ENCODE measurements around the gene STPG3. TPM values are rescaled to one million over a fixed set of nuclear protein-coding genes. Genes with fewer than 3 reads are reported as not detected.

STPG3 gene
- total RNA-seq, 1 donor from 2014 or later = not detected

DNA sequence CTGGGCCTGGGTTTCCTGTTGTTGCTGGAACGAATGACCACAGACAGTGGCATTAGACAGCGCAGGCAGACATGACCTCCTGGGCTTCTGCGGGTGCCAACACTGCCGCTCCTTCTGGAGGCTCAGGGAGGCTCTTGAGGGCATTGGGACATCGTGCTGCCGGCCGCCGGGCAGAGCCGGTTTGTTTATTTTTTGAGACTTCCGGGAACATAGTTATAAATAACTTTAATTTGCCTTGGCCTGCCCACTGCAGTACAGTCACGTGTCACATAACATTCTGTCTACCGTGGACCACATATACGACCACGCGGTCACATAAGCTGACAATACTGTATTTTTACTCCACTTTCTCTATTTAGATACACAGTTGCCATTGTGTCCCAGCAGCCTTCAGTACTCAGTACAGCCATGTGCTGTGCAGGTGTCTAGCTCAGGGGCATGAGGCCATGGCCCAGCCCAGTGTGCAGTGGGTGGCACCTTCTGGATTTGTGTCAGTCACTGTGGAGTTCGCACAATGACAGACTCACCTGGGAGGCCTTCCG, 18.2 kb downstream of the STPG3 start:
- Mint-ChIP-seq H3K4me1 (ENCODE audit: unreplicated experiment) (peaks cover under 1% of the 10 kb centered on the region), H3K27me3 (ENCODE audit: unreplicated experiment) (peaks cover 5% of the 10 kb centered on the region), H3K27ac (ENCODE audit: unreplicated experiment) (peak overlapping the region; percentile 62), H3K4me3 (ENCODE audit: unreplicated experiment) (peak overlapping the region; percentile 21), H3K9me3 (ENCODE audit: unreplicated experiment) (no peaks in the 10 kb centered on the region), H3K36me3 (ENCODE audit: low read depth, unreplicated experiment) (peaks cover 24% of the 10 kb centered on the region)
- DNase-seq (ENCODE audit: low spot score) = no peak
- TF ChIP-seq, protein P1, sequence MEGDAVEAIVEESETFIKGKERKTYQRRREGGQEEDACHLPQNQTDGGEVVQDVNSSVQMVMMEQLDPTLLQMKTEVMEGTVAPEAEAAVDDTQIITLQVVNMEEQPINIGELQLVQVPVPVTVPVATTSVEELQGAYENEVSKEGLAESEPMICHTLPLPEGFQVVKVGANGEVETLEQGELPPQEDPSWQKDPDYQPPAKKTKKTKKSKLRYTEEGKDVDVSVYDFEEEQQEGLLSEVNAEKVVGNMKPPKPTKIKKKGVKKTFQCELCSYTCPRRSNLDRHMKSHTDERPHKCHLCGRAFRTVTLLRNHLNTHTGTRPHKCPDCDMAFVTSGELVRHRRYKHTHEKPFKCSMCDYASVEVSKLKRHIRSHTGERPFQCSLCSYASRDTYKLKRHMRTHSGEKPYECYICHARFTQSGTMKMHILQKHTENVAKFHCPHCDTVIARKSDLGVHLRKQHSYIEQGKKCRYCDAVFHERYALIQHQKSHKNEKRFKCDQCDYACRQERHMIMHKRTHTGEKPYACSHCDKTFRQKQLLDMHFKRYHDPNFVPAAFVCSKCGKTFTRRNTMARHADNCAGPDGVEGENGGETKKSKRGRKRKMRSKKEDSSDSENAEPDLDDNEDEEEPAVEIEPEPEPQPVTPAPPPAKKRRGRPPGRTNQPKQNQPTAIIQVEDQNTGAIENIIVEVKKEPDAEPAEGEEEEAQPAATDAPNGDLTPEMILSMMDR (IDR thresholded peaks at IDR 0.05; ENCODE audit: unreplicated experiment) = no peak

GRCh38 chr9:137270929-137271695, 20.0 kb downstream of the STPG3 start:
- Mint-ChIP-seq H3K27me3 (ENCODE audit: unreplicated experiment) (peaks cover 10% of the 10 kb centered on the region), H3K4me3 (ENCODE audit: unreplicated experiment) (peak overlapping the region; percentile 56), H3K27ac (ENCODE audit: unreplicated experiment) (no peak overlapping the region), H3K4me1 (ENCODE audit: unreplicated experiment) (peaks cover 14% of the 10 kb centered on the region), H3K36me3 (ENCODE audit: low read depth, unreplicated experiment) (peaks cover 24% of the 10 kb centered on the region), H3K9me3 (ENCODE audit: unreplicated experiment) (no peaks in the 10 kb centered on the region)
- TF ChIP-seq, protein P1 (IDR thresholded peaks at IDR 0.05; ENCODE audit: unreplicated experiment) = no peak
- no peak for DNase-seq (ENCODE audit: low spot score)

- DNase-seq (ENCODE audit: low spot score) = no peak
- Mint-ChIP-seq H3K36me3 (ENCODE audit: low read depth, unreplicated experiment) (peaks cover 24% of the 10 kb centered on the region), H3K9me3 (ENCODE audit: unreplicated experiment) (no peaks in the 10 kb centered on the region), H3K27ac (ENCODE audit: unreplicated experiment) (no peak overlapping the region), H3K27me3 (ENCODE audit: unreplicated experiment) (peaks cover 10% of the 10 kb centered on the region), H3K4me3 (ENCODE audit: unreplicated experiment) (peak overlapping the region; percentile 56), H3K4me1 (ENCODE audit: unreplicated experiment) (peaks cover 16% of the 10 kb centered on the region)
- TF ChIP-seq, protein P1 (IDR thresholded peaks at IDR 0.05; ENCODE audit: unreplicated experiment) = no peak
Observed at GRCh38 chr9:137271696-137272076, 20.6 kb downstream of the STPG3 start.

- Mint-ChIP-seq H3K36me3 (ENCODE audit: low read depth, unreplicated experiment) (peaks cover 24% of the 10 kb centered on the region), H3K27me3 (ENCODE audit: unreplicated experiment) (peaks cover 10% of the 10 kb centered on the region), H3K9me3 (ENCODE audit: unreplicated experiment) (no peaks in the 10 kb centered on the region), H3K27ac (ENCODE audit: unreplicated experiment) (no peak overlapping the region), H3K4me3 (ENCODE audit: unreplicated experiment) (no peak overlapping the region), H3K4me1 (ENCODE audit: unreplicated experiment) (peaks cover 21% of the 10 kb centered on the region)
- TF ChIP-seq, protein P1 (IDR thresholded peaks at IDR 0.05; ENCODE audit: unreplicated experiment) = no peak
- no peak for DNase-seq (ENCODE audit: low spot score)
Observed at GRCh38 chr9:137272241-137273094, 21.4 kb downstream of the STPG3 start.

Measured in endothelial cell (in vitro differentiated cells).